GM19099 (cell line): ENCODE measurements around the gene CLDN4.

Source experiments
- POLR2A ChIP-seq: IDR thresholded peaks from 3 replicates; pipeline ENCODE4 v1.6.1; 2011; ENCODE audit warnings: low read depth; ENCODE audit not compliant: insufficient read length; ENCODE audit errors: extremely low read depth

The CLDN4 gene

GRCh38 chr7:73840715-73841379 is 10.1 kb downstream of the CLDN4 start:
- no peak for TF ChIP-seq POLR2A

DNA sequence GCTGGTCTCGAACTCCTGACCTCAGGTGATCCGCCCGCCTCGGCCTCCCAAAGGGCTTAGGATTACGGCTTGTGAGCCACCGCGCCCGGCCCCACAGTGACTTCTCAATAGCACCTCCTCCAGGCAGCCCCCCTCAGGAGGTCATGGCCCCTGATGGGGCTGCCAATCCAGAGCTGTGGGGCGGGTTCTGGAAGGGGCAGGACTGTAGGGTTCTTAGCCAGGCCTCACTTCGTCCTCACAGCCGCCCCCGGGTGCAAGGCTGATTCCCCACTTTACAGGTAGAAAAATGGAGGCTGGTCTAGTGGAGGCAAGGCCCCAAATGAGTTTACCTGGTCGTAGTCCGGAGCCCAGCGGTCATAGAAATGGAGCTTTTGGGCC is 10.9 kb downstream of the CLDN4 start:
- TF ChIP-seq POLR2A, result no peak

DNA sequence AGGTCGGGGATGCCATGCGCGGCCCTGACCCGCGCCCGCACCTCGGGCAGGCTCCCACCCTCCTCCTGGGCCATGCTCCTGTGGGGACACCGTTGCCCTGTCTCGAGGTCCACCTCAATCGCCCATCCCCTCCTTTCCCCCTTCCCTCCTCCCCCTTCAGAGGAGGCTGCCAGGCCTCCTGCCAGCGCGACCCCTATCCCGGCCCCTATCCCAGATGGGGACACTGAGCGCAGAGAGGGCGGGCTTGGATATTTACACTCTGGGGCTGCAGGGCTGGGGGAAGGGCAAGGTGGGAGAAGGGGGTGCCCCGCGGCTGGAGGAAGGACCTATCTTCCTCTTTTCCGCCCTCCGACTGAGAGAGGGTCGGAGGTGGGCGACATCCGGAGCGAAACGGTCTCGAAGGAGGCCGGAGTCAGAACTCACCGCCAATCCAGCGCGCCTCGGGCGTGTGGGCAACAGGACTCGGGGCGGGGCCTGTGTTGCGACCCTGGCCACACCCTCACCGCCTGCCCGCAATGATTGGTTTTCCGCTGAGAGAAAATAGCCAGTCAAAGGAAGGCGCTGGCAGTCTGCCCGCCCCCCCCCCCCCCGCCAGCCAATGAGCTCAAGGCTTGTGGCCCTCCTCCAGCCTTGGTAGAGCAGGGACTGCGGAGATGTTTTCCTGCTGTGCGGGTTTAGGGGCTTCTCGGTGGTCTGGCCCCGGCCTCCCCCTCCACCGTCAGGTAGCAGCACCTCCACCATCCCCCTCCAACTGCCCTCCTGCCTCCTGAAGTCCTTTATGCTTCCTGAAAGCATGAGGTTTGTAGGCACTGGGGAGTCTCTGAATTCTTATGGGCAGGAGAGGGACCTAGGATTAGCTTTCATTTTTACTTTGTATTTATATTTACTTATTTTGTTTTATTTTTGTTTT is 11.5 kb downstream of the CLDN4 start, which contains the start of gene METTL27:
Gene METTL27 (minus strand): TSS at position 450 of the 910 bp plus-strand sequence. CDS start 376 bp downstream, at position 74.
- peak; percentile 57 for TF ChIP-seq POLR2A

GRCh38 chr7:73844131-73844547 is 13.3 kb downstream of the CLDN4 start:
- no peak for TF ChIP-seq POLR2A

DNA sequence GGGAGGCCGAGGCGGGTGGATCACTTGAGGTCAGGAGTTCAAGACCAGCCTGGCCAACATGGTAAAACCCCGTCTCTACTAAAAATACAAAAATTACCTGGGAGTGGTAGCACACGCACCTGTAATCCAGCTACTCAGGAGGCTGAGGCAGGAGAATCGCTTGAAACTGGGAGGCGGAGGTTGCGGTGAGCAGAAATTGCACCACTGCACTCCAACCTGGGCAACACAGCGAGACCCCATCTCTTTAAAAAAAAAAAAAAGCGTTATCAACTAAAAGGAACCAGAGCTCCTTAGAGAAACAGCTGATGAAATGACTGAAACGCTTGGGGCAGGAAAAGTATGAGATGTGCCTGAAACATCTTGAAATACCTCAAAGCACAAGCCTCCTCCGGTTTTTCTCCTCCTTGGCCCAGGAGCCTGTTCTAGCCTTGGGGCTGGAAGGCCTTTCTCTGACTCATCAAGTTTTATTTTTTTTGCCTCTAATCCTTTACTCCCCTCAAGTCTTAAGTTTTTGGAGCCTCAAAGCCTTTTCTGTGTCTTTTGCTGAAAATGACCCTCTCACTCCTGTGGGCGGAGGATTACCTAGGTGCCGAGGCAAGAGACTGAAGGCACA is 14.2 kb downstream of the CLDN4 start:
- no peak for TF ChIP-seq POLR2A

DNA sequence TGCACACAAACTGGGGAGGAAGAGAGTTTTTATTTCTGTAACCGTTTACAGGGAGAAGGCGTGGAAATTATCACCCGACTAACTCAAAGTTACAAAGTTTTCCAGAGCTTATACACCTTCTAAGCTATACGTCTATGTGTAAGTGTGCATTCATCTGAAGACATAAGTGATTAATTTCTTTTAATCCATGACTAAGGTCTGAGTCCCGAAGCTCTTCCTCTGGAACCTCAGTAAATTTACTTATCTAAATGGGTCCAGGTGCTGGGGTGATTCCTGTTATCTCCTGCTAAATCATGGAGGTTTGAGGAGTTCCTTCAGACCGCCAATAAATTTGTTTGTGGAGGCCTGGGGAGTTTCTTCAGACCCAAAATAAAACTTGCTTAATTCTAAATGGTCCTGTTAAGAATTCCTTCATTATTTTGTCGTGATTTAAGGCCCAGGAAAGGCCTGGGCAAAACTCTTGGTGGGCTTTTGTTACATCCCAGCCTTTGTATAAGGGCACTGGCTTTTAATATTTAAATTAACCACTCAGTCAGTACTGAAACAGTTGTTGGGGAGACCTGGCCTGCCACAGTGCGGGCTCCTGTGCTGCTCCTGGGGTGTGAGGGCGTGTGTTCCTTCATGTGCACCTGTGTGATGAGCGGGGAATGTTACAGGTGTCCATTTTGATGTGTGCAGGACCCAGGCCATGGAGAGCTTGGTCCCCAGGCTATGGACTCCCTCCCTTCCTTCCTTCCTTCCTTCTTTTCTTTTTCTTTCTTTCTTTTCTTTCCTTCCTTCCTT is 17.3 kb downstream of the CLDN4 start:
- TF ChIP-seq POLR2A, result no peak

GRCh38 chr7:73850781-73851207 is 20.0 kb downstream of the CLDN4 start:
- no peak for TF ChIP-seq POLR2A

GRCh38 chr7:73851410-73852338 is 20.9 kb downstream of the CLDN4 start:
- TF ChIP-seq POLR2A, result no peak

DNA sequence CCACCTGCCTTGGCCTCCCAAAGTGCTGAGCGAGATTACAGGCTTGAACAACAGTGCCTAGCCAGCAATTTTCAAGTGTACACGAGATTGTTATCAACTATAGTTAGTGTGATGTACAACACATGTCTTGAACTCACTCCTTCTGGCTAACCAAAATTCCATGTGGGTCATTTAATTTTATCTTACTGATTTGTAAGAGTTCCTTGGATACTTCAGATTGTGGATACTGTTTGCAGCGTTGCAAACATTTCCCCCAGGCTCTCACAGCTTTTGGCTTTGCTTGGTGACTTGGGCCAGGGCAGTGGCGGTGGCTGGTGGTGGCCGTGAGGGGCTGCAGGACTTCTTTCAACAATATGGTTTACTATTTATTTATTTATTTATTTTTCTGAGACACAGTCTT is 21.7 kb downstream of the CLDN4 start:
- TF ChIP-seq POLR2A, result no peak

- TF ChIP-seq POLR2A, result no peak
These were observed 26.1 kb downstream of the CLDN4 start for GRCh38 chr7:73856941-73857340.

GRCh38 chr7:73858807-73859206 is 28.0 kb downstream of the CLDN4 start:
- TF ChIP-seq POLR2A, result no peak

DNA sequence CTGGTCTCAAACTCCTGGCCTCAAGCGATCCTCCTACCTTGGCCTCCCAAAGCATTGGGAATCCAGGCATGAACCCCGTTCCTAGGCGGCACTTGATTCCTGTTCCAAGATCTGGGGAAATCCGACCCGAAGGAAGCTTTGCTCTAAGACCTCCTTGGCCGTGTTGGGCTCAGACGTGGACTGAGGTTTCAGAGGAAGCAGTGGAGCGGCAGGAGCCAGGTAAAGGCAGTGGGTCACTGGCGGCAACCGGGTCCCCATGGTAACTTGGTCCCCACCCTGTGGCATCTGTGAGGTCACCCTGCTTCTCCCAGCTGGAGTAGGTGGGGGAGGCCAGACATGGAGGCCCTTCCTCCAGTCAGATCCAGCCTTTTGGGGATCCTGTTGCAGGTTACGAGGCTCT is 30.1 kb downstream of the CLDN4 start, which contains the start of gene TMEM270:
Gene TMEM270 (plus strand): TSS at position 301 of the 400 bp plus-strand sequence. CDS start 36 bp downstream, at position 337.
- no peak for TF ChIP-seq POLR2A

DNA sequence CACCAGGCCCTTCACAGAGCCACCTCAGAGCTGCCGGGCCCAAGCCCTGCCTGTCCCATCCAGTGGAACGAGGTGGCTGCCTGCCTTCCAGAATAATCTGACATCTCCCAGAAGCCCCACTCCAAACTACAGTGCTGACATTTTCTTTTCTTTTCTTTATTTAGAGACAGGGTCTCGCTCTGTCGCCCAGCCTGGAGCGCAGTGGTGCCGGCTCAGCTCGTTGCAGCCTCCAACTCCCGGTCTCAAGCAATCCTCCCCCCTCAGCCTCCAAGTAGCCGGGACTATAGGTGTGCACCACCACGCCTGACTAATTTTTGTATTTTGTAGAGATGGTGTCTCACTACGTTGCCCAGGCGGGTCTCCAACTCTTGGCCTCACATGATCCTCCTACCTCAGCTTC is 30.5 kb downstream of the CLDN4 start:
- no peak for TF ChIP-seq POLR2A
